ENCODE results near the gene VRK2.
"Not testable (repeated sequence)": the region's sequence is repeated elsewhere in the genome, so short reads cannot be mapped to it uniquely, and the experiment has no call there.

- not testable (repeated sequence) for TF ChIP-seq CTCF (IDR thresholded peaks at IDR 0.05); REST (IDR thresholded peaks at IDR 0.05; ENCODE audit: insufficient read depth in 1 of 2, low read depth in 2 of 2, low read length in 1 of 2); POLR2AphosphoS5 (IDR thresholded peaks at IDR 0.05; ENCODE audit: low read depth, low read length); SIN3A (IDR thresholded peaks at IDR 0.05; ENCODE audit: borderline replicate concordance, insufficient read depth, low read depth, low read length); TCF7L2 (IDR thresholded peaks at IDR 0.05; ENCODE audit: low read depth, low read length)
Observed at GRCh38 chr2:58171831-58172230, 125.2 kb downstream of the VRK2 start.
